Astrocyte (in vitro differentiated cells and primary cell): ENCODE data around the gene DPPA2.

Source experiments
- EZH2 ChIP-seq: IDR thresholded peaks from 2 replicates; pipeline ENCODE4 v1.6.1; 2012; ENCODE audit warnings: mild to moderate bottlenecking, low read length, inconsistent platforms; ENCODE audit not compliant: insufficient read depth
- TF ChIP-seq, protein P1 (sequence below): IDR thresholded peaks from 2 replicates; pipeline ENCODE4 v1.5.1; 2011; ENCODE audit warnings: low read depth, mild to moderate bottlenecking, inconsistent platforms, low read length, moderate library complexity; ENCODE audit not compliant: insufficient read depth

DNA sequence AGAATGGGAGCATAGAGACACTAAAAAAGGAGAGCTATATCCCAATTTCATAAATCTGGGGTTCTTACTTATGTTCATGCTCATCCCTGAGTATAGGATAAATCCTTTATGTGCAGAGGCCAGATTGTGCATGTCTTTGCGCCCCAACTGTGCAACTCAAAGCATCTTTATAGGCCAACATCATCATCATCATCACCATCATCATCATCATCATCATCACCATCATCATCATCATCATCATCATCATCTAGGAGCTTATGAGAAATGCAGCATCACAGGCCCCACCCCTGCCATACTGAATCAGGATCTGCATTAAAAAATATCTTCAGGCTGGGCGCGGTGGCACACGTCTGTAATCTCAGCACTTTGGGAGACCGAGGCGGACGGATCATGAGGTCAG is 45.5 kb downstream of the DPPA2 start:
- TF ChIP-seq, protein P1, sequence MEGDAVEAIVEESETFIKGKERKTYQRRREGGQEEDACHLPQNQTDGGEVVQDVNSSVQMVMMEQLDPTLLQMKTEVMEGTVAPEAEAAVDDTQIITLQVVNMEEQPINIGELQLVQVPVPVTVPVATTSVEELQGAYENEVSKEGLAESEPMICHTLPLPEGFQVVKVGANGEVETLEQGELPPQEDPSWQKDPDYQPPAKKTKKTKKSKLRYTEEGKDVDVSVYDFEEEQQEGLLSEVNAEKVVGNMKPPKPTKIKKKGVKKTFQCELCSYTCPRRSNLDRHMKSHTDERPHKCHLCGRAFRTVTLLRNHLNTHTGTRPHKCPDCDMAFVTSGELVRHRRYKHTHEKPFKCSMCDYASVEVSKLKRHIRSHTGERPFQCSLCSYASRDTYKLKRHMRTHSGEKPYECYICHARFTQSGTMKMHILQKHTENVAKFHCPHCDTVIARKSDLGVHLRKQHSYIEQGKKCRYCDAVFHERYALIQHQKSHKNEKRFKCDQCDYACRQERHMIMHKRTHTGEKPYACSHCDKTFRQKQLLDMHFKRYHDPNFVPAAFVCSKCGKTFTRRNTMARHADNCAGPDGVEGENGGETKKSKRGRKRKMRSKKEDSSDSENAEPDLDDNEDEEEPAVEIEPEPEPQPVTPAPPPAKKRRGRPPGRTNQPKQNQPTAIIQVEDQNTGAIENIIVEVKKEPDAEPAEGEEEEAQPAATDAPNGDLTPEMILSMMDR: no peak
- no peak for TF ChIP-seq EZH2
